NCI-H2196 treated with DMSO at 0.1 percent for 48 hours (cell line): ENCODE data around the gene USP53.
"Not testable (repeated sequence)": the region's sequence is repeated elsewhere in the genome, so short reads cannot be mapped to it uniquely, and the experiment has no call there.

Experiments used
- DNase-seq: peaks from one replicate; lab custom pipeline; 2025; ENCODE audit not compliant: unreplicated experiment; lab: John Stamatoyannopoulos, UW

The USP53 gene

DNA sequence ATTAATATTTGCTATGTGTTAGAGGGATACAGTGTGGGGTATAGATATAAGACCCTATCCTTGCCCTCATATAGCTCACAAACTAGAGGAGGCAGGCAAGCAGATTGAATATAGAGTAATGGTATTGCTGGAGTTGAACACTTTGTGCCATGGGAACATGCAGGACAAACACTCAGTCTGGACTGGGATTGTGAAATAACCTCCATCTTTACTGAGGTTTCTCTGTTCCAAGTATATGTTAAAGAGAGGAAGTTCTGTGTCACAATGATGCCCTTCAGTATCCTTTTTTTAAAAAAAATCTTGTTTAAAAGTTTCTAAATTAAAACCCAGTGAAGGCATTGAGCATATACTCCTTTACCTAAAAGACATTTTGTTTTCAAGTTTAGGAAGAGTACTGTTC is 100.7 kb downstream of the USP53 start:
- DNase-seq = no peak

DNA sequence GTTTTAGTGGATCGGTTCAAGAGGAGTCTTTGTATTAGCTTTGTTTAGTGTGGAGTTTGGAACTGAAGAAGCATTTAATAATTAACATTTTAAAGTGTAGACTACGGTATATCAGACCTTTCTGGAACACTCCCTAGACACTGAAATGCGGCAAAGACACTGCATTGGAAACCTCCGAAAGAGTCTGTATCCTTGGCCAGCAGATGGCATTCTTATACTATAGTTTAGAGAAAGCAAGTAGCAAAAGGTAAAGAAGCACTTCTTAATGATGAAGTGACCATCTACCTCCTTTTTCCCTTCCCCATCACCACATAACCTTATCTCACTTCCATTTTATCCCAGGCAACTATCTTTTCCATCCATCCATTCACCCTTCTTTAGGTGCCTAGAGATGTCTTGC is 101.8 kb downstream of the USP53 start:
- no peak for DNase-seq

DNA sequence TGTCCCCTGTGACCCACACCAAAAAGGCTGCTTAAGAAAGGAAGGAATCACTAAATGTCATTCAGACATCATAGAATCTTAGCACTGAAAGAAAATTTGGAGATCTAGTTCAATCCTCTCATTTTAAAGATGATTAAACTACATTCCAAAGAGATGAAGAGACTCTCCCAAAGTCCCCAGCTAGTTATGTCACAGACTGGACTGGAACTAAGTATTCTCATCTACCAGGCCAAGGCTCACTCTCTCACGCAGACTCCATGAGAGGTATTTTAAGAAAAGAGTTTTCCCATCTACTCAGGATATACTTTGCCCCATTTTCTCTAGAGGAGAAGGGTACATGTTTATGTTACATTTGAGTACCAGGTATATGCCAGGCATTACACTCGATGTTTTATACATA is 102.5 kb downstream of the USP53 start:
- DNase-seq = no peak

DNA sequence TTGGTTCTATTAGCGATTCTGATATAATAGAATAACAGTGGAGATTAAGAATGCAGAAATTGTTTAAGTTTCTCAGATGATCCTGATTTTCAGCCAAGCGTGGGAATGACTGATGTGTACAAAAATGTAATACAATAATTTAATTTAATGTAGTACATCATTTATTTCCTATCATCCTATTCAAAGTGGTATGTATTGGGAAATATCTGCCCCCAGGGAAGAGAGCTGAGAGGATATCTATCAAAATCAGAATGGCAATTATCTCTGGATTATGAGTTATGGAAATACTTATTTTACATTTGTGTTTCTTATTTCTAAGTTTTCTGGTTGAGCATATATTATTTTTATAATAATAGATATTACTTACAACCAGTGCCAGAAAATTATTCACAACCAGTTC is 105.5 kb downstream of the USP53 start:
- no peak for DNase-seq

DNA sequence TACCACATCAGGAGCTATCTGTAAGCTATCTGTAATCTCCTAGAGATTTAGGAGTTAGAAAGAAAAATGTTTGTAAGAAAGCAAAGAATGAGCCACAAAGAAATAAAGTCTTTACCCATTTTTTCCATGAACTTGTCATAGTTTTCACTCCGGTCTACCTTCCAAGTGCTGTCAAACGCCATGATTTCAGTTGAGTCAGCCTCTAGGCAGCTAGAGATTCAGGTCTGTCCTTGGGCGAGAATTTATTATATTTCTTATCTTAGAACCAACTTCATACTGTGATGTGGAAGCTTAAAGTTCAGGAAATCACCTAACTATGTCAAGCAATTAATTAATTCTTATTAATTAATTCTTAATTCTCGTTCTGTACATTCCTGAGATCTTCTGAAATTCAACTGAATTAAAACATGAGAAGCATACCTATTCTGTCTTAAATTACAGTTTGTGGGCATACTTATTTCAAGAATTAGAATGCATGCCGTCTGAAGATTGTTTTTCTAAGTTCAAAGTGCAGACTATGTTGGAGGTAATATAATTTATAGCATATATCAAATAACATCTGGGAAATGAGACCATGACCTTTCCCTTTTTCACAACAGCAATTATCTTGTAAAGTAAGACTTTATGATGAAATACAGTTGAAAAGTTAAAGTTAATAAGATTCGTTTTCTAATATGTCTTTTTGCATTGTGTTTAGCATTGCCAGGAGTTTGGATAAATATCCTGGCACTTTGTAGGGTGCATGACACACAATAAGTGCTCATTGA is 109.6 kb downstream of the USP53 start, which contains the start of gene FABP2:
TSS of gene FABP2 (minus strand) at position 218 of the 767 bp plus-strand sequence. CDS start at position 182, 36 bp downstream.
- DNase-seq = no peak

DNA sequence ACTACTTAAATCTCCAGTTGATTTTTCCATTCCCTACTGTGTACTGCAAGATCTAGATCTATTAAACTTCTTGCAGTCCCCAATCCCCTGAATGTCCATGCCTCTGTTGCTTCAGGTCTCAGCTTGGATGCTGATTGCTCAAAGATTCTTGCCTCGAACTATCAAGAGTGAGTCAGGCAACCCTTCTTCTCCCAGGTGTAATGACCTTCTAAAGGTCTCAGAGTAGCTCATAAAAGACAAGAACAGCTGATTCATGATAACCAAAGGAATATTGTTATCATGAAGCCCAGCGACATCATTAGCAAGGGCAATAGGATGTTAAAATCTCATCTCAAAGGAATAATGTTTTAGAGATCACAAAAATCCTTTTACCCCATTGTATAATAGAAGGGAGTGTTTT is 116.2 kb downstream of the USP53 start:
- no peak for DNase-seq

DNA sequence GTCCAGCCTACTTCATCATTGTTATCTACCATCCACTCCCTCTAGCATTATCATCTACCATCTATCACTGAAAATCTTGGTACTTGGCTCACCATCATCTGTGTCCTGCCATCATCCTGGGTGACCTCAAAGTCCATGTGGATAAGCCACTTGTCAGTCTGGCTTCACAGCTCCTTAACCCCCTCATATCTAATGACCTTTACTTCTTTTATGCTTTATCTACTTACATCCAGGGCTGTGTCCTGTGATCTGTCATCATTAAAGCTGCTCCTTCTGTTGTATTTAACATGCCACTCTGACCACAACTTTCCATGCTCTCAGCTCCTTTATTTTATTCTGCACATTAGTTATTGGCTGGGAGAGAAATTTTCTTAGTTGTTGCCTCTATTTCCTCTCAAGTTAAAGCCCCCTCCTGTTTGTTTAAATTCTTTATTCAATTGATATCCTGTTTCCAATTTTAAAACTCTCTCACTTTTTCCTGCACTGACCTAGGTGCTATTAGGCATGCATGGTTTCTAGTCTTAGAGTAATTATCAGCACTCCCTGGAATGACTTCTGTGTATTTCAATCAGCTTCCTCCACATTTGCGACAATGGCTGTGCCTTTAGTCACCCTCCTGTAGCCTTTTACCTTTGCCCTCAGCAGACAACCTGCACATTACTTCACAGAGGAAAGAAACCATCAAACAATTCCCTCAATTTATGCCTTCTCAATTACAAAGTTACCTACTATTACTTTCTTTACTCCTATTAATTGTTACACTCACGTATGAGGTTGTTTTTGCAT is 117.5 kb downstream of the USP53 start:
- DNase-seq = no peak

DNA sequence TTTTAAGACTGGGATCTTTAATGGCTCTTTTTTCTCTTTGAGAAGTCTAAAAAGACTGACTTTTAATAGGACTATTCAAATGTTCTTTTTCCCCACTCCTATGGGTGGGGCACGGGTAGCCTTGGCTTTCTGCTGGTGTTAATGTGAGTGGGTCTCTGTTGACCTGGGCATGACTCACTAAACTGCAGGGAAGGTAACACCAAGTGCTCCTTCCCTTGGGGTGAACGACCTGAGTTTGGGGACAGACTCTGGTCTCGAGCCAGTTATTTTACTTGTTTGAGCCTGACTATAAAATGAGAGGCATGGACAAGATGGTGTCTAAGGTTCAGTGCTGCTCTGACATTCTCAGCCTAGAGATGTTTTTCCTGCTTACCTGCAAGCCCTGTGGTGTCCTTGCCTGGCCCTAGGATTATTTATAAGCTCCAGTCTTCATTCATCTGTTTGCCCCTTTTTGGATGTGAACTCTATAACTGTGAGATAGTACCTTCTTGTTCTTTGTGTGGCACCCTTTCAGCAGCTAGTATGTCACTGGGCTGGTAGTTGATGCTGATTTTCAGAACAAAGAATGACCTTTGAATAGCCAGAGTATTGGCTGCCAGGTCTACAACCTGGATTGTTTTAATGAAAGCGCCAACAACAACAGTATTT is 123.9 kb downstream of the USP53 start:
- not testable (repeated sequence) for DNase-seq

DNA sequence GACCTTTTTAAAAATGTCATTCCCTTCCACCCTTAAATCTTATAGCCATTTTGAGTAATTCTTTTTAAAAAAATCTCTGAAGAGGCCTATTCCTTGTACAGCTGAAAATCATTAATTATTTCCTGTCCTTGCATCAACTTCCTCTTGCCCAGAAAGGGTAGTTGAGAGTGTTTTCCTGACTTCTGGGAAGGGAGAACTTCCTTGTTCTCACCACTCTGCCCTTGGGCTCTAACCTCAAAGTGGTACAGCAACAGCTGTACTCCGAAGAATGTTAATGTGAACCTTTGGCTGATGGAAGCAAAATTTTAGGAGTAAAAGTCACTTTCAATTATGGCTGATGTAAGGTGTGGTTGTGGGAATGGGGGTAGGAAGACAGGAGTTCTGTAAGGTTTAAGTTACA is 124.5 kb downstream of the USP53 start:
- no peak for DNase-seq

DNA sequence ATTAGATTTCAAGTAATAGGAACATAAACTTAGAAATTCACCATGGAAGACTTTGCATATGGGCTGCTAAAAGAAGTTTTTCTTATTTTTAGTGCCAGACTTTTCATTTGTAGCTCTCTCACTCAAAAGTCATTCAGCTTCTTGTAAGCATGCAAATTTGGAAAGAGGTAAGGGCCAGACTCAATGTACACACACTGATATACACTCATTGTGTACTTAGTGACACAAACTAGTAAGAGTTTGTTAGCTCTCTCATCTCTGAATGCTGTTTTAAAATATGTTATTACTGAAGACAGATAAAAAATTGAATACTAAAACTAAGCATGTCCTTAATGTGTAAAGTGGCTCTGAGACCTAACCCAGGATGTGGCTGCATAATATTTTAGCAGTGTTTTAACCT is 127.4 kb downstream of the USP53 start:
- not testable (repeated sequence) for DNase-seq

DNA sequence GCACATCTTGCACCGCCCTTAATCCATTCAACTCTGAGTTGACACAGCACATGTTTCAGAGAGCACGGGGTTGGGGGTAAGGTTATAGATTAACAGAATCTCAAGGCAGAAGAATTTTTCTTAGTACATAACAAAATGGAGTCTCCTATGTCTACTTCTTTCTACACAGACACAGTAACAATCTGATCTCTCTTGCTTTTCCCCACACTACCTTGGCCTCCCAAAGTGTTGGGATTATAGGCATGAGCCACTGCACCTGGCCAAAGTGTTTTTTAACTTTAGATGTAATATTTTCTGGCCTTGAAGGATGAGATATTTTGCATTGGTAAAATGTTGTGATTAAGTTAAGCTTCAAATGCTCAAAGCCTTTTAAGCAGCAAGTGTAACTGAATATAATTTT is 130.8 kb downstream of the USP53 start:
- not testable (repeated sequence) for DNase-seq
